Activated CD8-positive, alpha-beta T cell treated with anti-CD3 and anti-CD28 coated beads, Interleukin-2, amount 10 ng/mL, durations not matched to agents 7 days and 5 days (primary cell): ENCODE measurements around the gene PLIN5. TPM values are rescaled to one million over a fixed set of nuclear protein-coding genes. Genes with fewer than 3 reads are reported as not detected.

Experiments used
- ATAC-seq: fragments of 150-1000 bp; cut with Tn5 transposase; one replicate; pipeline ENCODE4 v1.10.0; 2021; ENCODE audit warnings: moderate library complexity
- CTCF ChIA-PET: fragments of 350-600 bp; sonication (Branson Sonifier 250); formaldehyde crosslinking; loops from one replicate; lab custom pipeline; 2021; ENCODE audit warnings: antibody characterized with exemption; lab: Charles Lee
- POLR2A ChIA-PET: fragments of 350-600 bp; sonication (Branson Sonifier 250); formaldehyde crosslinking; loops from one replicate; lab custom pipeline; 2021; ENCODE audit warnings: antibody characterized with exemption; lab: Charles Lee
- DNase-seq: peaks from one replicate; pipeline ENCODE4 v3.0.0-alpha.2; 2020
- H3K27ac Mint-ChIP-seq: one replicate; pipeline ENCODE4 v1.8.0; 2021; ENCODE audit warnings: mild to moderate bottlenecking, mixed read lengths
- H3K27me3 Mint-ChIP-seq: one replicate; pipeline ENCODE4 v1.8.0; 2021; ENCODE audit warnings: low read depth, mixed read lengths
- H3K36me3 Mint-ChIP-seq: one replicate; pipeline ENCODE4 v1.8.0; 2021; ENCODE audit warnings: low read depth, mixed read lengths
- H3K4me1 Mint-ChIP-seq: one replicate; pipeline ENCODE4 v1.8.0; 2021; ENCODE audit warnings: low read depth, mixed read lengths
- H3K4me3 Mint-ChIP-seq: one replicate; pipeline ENCODE4 v1.8.0; 2021; ENCODE audit warnings: mild to moderate bottlenecking, mixed read lengths
- H3K9me3 Mint-ChIP-seq: one replicate; pipeline ENCODE4 v1.8.0; 2022; ENCODE audit warnings: mixed read lengths; ENCODE audit not compliant: insufficient read depth
- total RNA-seq, 2 experiments: library from RNA; stranded (reverse); gene quantifications; one replicate each; pipeline ENCODE4 v1.2.3, GENCODE V29; 2021

Gene PLIN5
- total RNA-seq, 2 experiments from 2014 or later, result not detected

DNA sequence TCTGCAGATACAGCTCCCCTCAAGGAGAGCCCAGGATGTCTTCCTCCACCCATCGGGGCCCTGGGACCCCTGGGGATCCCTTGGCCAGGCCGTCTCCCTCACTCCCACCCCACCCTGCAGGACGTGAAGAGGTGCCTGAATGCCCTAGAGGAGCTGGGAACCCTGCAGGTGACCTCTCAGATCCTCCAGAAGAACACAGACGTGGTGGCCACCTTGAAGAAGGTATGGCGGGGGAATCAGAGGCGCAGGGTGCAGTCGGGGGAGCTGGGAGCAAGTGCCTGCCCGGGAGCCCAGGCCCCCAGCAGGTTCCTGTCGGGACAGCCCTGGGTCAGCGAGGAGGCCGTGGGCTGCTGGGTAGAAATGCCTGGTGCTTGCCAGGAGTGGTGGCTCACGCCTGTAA, 36.3 kb downstream of the PLIN5 start:
- ATAC-seq (no peak), DNase-seq (no peak)
- ChIA-PET CTCF (no interaction called here), POLR2A (no interaction called here)
- no peak overlapping the region for H3K27ac Mint-ChIP-seq
- no peaks in the 10 kb centered on the region for H3K9me3 Mint-ChIP-seq
- no peak overlapping the region for H3K4me3 Mint-ChIP-seq
- no peaks in the 10 kb centered on the region for H3K4me1 Mint-ChIP-seq
- H3K27me3 Mint-ChIP-seq, result no peaks in the 10 kb centered on the region
- peaks cover 5% of the 10 kb centered on the region for H3K36me3 Mint-ChIP-seq

GRCh38 chr19:4497770-4498389, 37.1 kb downstream of the PLIN5 start:
- Mint-ChIP-seq H3K36me3 (peaks cover 5% of the 10 kb centered on the region), H3K9me3 (no peaks in the 10 kb centered on the region), H3K27me3 (no peaks in the 10 kb centered on the region), H3K27ac (no peak overlapping the region), H3K4me3 (no peak overlapping the region), H3K4me1 (no peaks in the 10 kb centered on the region)
- DNase-seq (no peak), ATAC-seq (no peak)
- ChIA-PET CTCF (no interaction called here), POLR2A (no interaction called here)

GRCh38 chr19:4496304-4496703, 38.7 kb downstream of the PLIN5 start:
- Mint-ChIP-seq H3K36me3 (peaks cover 6% of the 10 kb centered on the region), H3K27me3 (no peaks in the 10 kb centered on the region), H3K4me1 (no peaks in the 10 kb centered on the region), H3K27ac (no peak overlapping the region), H3K9me3 (no peaks in the 10 kb centered on the region), H3K4me3 (no peak overlapping the region)
- ATAC-seq (no peak), DNase-seq (no peak)
- CTCF ChIA-PET, result no interaction called here
- POLR2A ChIA-PET, result no interaction called here

GRCh38 chr19:4495471-4495870, 39.6 kb downstream of the PLIN5 start:
- ChIA-PET POLR2A (no interaction called here), CTCF (interaction anchor here (0.9 kb wide), 1 partner anchor 64 kb away, joined by 3 read pairs; the partner anchor contains the start of gene SEMA6B)
- DNase-seq (no peak), ATAC-seq (no peak)
- Mint-ChIP-seq H3K27me3 (no peaks in the 10 kb centered on the region), H3K9me3 (no peaks in the 10 kb centered on the region), H3K36me3 (peaks cover 8% of the 10 kb centered on the region), H3K4me1 (no peaks in the 10 kb centered on the region), H3K27ac (no peak overlapping the region), H3K4me3 (no peak overlapping the region)

DNA sequence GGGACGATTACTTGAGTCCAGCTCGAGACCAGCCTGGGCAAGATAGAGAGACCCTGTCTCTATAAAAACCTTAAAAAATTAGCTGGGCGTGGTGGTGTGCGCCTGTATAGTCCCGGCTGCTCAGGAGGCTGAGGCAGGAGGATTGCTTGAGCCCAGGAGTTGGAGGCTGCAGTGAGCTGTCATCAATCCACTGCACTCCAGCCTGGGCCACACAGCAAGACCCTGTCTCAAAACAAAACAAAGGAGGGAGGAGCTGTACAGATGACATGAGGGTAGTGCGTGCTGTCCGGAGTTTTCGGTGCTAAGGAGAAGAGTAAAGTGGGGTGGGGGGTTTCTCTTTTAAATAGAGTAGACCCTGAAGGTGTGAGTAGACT, 40.3 kb downstream of the PLIN5 start:
- ChIA-PET CTCF (interaction anchor here (0.9 to 1.3 kb wide), 2 partner anchors 20 to 65 kb away, joined by 3 read pairs; partner anchors contain the start of gene SEMA6B), POLR2A (no interaction called here)
- no peak for DNase-seq
- Mint-ChIP-seq H3K4me1 (no peaks in the 10 kb centered on the region), H3K27ac (no peak overlapping the region), H3K4me3 (no peak overlapping the region), H3K36me3 (peaks cover 14% of the 10 kb centered on the region), H3K9me3 (no peaks in the 10 kb centered on the region), H3K27me3 (no peaks in the 10 kb centered on the region)
- ATAC-seq, result no peak

GRCh38 chr19:4493929-4494690, 40.9 kb downstream of the PLIN5 start:
- DNase-seq, result no peak
- Mint-ChIP-seq H3K27ac (no peak overlapping the region), H3K4me3 (no peak overlapping the region), H3K9me3 (no peaks in the 10 kb centered on the region), H3K4me1 (no peaks in the 10 kb centered on the region), H3K36me3 (peaks cover 15% of the 10 kb centered on the region), H3K27me3 (no peaks in the 10 kb centered on the region)
- ATAC-seq, result no peak
- CTCF ChIA-PET, result interaction anchor here (1.3 kb wide), 1 partner anchor 19 kb away, joined by 3 read pairs; no protein-coding TSS in a partner anchor
- POLR2A ChIA-PET, result no interaction called here

DNA sequence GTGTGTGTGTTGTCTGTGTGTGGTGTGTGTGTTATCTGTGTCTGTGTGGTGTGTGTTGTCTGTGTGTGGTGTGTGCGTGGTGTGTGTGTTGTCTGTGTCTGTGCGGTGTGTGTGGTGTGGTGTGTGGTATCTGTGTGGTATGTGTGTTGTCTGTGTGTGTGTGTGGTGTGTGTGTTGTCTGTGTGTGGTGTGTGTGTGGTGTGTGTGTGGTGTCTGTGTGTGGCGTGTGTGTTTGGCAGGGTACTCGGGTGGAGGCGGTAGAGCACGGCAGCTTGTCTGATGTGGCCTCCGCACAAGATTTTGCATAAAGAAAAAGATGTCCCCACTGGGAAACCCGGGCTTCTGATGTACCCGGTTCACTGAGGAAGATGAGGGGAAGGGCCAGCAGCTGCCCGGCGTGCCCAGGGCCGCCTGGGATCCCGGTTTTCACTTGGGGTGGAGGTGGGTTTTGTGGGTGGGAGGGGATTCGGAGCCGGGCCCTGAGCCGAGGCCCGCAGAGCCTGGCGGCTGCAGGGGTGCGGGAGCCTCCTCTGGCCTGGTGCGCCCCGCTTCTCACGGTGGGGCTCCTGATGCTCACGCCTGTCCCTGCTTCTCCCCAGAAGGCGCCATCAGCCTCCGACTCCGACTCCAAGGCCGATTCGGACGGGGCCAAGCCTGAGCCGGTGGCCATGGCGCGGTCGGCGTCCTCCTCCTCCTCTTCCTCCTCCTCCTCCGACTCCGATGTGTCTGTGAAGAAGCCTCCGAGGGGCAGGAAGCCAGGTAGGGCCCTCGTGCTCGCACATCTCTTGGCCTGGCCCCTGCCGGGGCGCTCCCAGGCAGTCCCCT, 41.7 kb downstream of the PLIN5 start:
- DNase-seq (no peak), ATAC-seq (no peak)
- POLR2A ChIA-PET, result no interaction called here
- Mint-ChIP-seq H3K4me1 (no peaks in the 10 kb centered on the region), H3K36me3 (peaks cover 18% of the 10 kb centered on the region), H3K27me3 (no peaks in the 10 kb centered on the region), H3K9me3 (no peaks in the 10 kb centered on the region), H3K4me3 (no peak overlapping the region), H3K27ac (no peak overlapping the region)
- CTCF ChIA-PET, result interaction anchor here (1.3 kb wide), 1 partner anchor 19 kb away, joined by 3 read pairs; no protein-coding TSS in a partner anchor

DNA sequence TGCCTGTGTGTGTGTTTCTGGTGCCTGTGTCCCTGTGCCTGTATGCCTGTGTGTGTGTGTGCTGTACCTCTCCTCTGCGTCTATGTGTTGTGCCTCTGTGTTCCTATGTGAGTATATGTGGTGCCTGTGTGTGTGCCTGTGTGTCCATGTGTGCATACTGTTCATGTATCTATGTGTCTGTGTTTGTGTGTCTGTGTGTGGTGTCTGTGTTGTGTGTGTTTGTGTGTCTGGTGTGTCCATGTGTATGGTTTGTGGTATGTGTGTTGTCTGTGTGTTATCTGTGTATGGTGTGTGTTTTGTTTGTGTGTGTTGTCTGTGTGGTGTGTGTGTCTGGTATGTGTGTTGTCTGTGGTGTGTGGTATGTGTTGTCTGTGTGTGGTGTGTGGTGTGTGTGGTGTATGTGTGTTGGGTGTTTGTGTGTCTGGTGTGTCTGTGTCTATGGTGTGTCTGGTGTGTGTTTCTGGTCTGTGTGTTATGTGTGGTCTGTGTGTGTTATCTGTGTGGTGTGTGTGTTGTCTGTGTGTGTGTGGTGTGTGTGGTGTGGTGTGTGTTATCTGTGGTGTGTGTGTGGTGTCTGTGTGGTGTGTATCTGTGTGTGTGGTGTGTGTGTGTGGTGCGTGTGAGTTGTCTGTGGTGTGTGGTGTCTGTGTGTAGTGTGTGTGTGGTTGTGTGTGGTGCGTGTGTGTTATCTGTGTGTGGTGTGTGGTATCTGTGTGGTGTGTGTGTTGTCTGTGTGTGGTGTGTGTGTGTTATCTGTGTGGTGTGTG, 42.5 kb downstream of the PLIN5 start:
- ChIA-PET POLR2A (no interaction called here), CTCF (no interaction called here)
- Mint-ChIP-seq H3K27ac (no peak overlapping the region), H3K4me1 (no peaks in the 10 kb centered on the region), H3K36me3 (peaks cover 20% of the 10 kb centered on the region), H3K9me3 (no peaks in the 10 kb centered on the region), H3K4me3 (no peak overlapping the region), H3K27me3 (no peaks in the 10 kb centered on the region)
- ATAC-seq (no peak), DNase-seq (no peak)

DNA sequence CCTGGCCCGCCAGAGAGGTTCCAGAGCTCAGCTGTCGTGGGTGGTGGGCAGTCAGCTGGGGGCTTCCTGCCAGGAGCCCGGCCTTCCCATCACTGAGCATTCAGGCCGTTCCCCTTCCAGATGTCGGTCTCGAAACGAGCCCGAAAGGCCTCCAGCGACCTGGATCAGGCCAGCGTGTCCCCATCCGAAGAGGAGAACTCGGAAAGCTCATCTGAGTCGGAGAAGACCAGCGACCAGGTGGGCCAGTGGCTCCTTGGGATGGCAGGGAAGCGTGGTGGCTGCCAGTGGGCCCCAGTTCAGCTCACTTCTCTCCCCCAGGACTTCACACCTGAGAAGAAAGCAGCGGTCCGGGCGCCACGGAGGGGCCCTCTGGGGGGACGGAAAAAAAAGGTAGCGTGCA, 43.6 kb downstream of the PLIN5 start:
- H3K27ac Mint-ChIP-seq, result no peak overlapping the region
- DNase-seq, result no peak
- no peak for ATAC-seq
- ChIA-PET CTCF (no interaction called here), POLR2A (no interaction called here)
- H3K36me3 Mint-ChIP-seq, result peaks cover 22% of the 10 kb centered on the region
- H3K9me3 Mint-ChIP-seq, result no peaks in the 10 kb centered on the region
- H3K27me3 Mint-ChIP-seq, result no peaks in the 10 kb centered on the region
- H3K4me3 Mint-ChIP-seq, result no peak overlapping the region
- no peaks in the 10 kb centered on the region for H3K4me1 Mint-ChIP-seq

- DNase-seq (no peak), ATAC-seq (no peak)
- H3K36me3 Mint-ChIP-seq, result peaks cover 27% of the 10 kb centered on the region
- H3K4me3 Mint-ChIP-seq, result no peak overlapping the region
- POLR2A ChIA-PET, result no interaction called here
- H3K4me1 Mint-ChIP-seq, result no peaks in the 10 kb centered on the region
- no peaks in the 10 kb centered on the region for H3K9me3 Mint-ChIP-seq
- H3K27ac Mint-ChIP-seq, result no peak overlapping the region
- CTCF ChIA-PET, result no interaction called here
- no peaks in the 10 kb centered on the region for H3K27me3 Mint-ChIP-seq
Measured at GRCh38 chr19:4488496-4488895, 46.5 kb downstream of the PLIN5 start.

DNA sequence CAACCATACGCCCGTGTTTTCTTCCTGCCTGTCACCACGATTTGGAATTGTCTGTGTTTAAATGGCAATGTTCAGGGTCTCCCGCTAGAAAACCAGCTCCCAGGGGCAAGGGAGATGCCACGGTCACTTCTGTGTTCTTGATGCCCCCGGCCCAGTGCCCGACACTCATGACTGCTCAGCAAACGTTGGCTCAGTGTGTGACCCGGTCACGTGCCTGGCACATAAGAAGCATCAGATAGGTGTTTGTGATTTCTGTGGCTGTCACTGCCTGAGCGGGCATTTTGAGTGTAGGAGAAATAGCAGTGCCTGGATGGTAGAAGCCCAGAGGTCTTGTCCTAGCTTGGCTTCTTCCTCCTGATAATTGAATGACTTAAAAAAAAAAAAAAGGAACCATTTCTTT, 47.5 kb downstream of the PLIN5 start:
- H3K36me3 Mint-ChIP-seq, result peaks cover 29% of the 10 kb centered on the region
- ChIA-PET CTCF (no interaction called here), POLR2A (no interaction called here)
- no peaks in the 10 kb centered on the region for H3K9me3 Mint-ChIP-seq
- ATAC-seq (no peak), DNase-seq (no peak)
- H3K4me3 Mint-ChIP-seq, result no peak overlapping the region
- no peak overlapping the region for H3K27ac Mint-ChIP-seq
- H3K4me1 Mint-ChIP-seq, result no peaks in the 10 kb centered on the region
- no peaks in the 10 kb centered on the region for H3K27me3 Mint-ChIP-seq
